Measurements from ENCODE around the gene TMEM237. TPM values are rescaled to one million over a fixed set of nuclear protein-coding genes. Genes with fewer than 3 reads are reported as not detected.

TMEM237 gene
- total RNA-seq, 1 experiment from 2014 or later, result 30.6 TPM

DNA sequence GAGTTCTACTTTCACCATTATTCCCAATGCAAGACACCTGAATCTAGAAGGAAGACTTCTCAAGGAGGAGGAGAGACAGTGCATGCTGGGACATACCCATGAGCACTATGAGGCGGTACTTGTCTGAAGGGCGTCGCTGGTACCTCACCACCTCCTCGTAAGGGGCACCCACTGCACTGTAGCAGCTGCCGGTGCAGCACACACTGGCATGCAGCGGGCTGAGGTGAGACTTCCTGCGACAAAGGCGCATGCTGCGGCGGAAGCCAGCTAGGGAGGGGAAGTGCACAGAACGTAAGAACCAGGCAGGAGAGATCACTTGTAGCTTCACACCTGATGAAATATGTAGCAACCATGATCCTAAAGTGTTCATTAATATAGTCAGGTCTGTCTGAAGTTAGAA lies 12.8 kb upstream of the TMEM237 start:
- H3K27me3 ChIP-seq (ENCODE audit: control insufficient read depth, insufficient read depth, low read length), result no peaks in the 10 kb centered on the region
- no TSS peak for BruUV-seq (replicated peaks)
- DNase-seq (ENCODE audit: low read depth, low spot score), result no peak
- H3K4me1 ChIP-seq (ENCODE audit: control insufficient read depth, insufficient read depth, low read length), result no peaks in the 10 kb centered on the region
- H3K4me3 ChIP-seq (ENCODE audit: low read depth in 2 of 2, low read length in 2 of 2), result no peak overlapping the region
- H3K36me3 ChIP-seq (ENCODE audit: control insufficient read depth, insufficient read depth, low read length), result no peaks in the 10 kb centered on the region
- H3K27ac ChIP-seq (ENCODE audit: low read length), result no peak overlapping the region
- intact Hi-C loops (cut with micrococcal nuclease; ENCODE audit: unreplicated experiment), result no loop called here
- TF ChIP-seq POLR2AphosphoS5 (IDR thresholded peaks at IDR 0.05; ENCODE audit: low read depth, low read length) (no peak), SIN3A (IDR thresholded peaks at IDR 0.05; ENCODE audit: borderline replicate concordance, insufficient read depth, low read depth, low read length) (no peak), TCF7L2 (IDR thresholded peaks at IDR 0.05; ENCODE audit: low read depth, low read length) (no peak)
- TF ChIP-seq, protein P1, sequence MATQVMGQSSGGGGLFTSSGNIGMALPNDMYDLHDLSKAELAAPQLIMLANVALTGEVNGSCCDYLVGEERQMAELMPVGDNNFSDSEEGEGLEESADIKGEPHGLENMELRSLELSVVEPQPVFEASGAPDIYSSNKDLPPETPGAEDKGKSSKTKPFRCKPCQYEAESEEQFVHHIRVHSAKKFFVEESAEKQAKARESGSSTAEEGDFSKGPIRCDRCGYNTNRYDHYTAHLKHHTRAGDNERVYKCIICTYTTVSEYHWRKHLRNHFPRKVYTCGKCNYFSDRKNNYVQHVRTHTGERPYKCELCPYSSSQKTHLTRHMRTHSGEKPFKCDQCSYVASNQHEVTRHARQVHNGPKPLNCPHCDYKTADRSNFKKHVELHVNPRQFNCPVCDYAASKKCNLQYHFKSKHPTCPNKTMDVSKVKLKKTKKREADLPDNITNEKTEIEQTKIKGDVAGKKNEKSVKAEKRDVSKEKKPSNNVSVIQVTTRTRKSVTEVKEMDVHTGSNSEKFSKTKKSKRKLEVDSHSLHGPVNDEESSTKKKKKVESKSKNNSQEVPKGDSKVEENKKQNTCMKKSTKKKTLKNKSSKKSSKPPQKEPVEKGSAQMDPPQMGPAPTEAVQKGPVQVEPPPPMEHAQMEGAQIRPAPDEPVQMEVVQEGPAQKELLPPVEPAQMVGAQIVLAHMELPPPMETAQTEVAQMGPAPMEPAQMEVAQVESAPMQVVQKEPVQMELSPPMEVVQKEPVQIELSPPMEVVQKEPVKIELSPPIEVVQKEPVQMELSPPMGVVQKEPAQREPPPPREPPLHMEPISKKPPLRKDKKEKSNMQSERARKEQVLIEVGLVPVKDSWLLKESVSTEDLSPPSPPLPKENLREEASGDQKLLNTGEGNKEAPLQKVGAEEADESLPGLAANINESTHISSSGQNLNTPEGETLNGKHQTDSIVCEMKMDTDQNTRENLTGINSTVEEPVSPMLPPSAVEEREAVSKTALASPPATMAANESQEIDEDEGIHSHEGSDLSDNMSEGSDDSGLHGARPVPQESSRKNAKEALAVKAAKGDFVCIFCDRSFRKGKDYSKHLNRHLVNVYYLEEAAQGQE (IDR thresholded peaks at IDR 0.05; ENCODE audit: insufficient read depth in 1 of 2, low read depth in 2 of 2, low read length in 1 of 2), result no peak
- TF ChIP-seq, protein P2, sequence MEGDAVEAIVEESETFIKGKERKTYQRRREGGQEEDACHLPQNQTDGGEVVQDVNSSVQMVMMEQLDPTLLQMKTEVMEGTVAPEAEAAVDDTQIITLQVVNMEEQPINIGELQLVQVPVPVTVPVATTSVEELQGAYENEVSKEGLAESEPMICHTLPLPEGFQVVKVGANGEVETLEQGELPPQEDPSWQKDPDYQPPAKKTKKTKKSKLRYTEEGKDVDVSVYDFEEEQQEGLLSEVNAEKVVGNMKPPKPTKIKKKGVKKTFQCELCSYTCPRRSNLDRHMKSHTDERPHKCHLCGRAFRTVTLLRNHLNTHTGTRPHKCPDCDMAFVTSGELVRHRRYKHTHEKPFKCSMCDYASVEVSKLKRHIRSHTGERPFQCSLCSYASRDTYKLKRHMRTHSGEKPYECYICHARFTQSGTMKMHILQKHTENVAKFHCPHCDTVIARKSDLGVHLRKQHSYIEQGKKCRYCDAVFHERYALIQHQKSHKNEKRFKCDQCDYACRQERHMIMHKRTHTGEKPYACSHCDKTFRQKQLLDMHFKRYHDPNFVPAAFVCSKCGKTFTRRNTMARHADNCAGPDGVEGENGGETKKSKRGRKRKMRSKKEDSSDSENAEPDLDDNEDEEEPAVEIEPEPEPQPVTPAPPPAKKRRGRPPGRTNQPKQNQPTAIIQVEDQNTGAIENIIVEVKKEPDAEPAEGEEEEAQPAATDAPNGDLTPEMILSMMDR (IDR thresholded peaks at IDR 0.05), result no peak
- CTCF ChIA-PET, result no interaction called here
- in situ Hi-C loops (cut with HindIII; ENCODE audit: low pct_unique_long_range_greater_than_20kb, low sequenced_read_pairs), result no loop called here
- no peak for ATAC-seq
- POLR2A ChIA-PET, result no interaction called here
- H3K9me3 ChIP-seq (ENCODE audit: control insufficient read depth, insufficient read depth, low read depth, low read length), result no peaks in the 10 kb centered on the region

DNA sequence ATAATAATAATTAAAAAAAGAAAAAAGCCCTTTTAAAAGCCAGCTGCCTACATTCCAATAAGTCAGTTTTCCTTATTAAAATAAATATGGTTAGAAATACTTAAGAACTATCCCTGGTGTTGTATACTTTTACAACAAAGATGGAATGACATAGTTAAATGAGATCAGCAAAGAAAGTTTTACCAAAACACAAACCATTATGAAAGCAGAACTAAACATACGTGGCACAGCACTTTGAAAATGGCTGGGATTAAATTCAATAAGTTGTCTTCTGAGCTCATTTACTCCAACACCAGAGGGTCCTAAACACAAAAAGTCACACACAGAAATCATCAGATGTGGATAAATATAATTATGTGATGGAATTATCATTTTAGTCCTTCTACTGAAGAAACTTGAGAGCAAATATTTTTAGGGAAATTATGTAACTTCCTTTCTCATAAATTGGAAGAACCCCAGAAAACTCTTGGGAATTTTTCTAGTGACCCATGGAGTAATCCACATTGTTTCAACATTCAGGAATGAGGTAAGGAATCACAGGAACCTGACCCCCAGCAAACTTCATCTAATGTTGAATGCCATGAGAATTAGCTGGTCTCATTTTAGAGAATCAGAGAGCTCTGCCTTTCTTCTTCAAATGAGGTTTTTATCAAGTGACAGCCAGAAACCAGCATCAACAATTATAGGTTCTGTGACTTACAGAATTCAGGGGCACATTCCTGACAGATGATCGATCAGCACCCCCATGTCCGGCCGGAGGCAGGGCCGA lies 11.5 kb upstream of the TMEM237 start:
- H3K4me3 ChIP-seq (ENCODE audit: low read depth in 2 of 2, low read length in 2 of 2), result no peak overlapping the region
- ChIA-PET CTCF (no interaction called here), POLR2A (no interaction called here)
- no TSS peak for BruUV-seq (replicated peaks)
- TF ChIP-seq TCF7L2 (IDR thresholded peaks at IDR 0.05; ENCODE audit: low read depth, low read length) (no peak), SIN3A (IDR thresholded peaks at IDR 0.05; ENCODE audit: borderline replicate concordance, insufficient read depth, low read depth, low read length) (no peak), POLR2AphosphoS5 (IDR thresholded peaks at IDR 0.05; ENCODE audit: low read depth, low read length) (no peak)
- TF ChIP-seq, protein P1 (IDR thresholded peaks at IDR 0.05; ENCODE audit: insufficient read depth in 1 of 2, low read depth in 2 of 2, low read length in 1 of 2), result no peak
- TF ChIP-seq, protein P2 (IDR thresholded peaks at IDR 0.05), result no peak
- DNase-seq (ENCODE audit: low read depth, low spot score), result no peak
- no peak for ATAC-seq
- no peaks in the 10 kb centered on the region for H3K36me3 ChIP-seq (ENCODE audit: control insufficient read depth, insufficient read depth, low read length)
- H3K27me3 ChIP-seq (ENCODE audit: control insufficient read depth, insufficient read depth, low read length), result peaks cover 2% of the 10 kb centered on the region; the same call in 1 of the 2 replicates
- H3K4me1 ChIP-seq (ENCODE audit: control insufficient read depth, insufficient read depth, low read length), result no peaks in the 10 kb centered on the region
- intact Hi-C loops (cut with micrococcal nuclease; ENCODE audit: unreplicated experiment) (no loop called here), in situ Hi-C loops (cut with HindIII; ENCODE audit: low pct_unique_long_range_greater_than_20kb, low sequenced_read_pairs) (no loop called here)
- H3K27ac ChIP-seq (ENCODE audit: low read length), result no peak overlapping the region
- no peaks in the 10 kb centered on the region for H3K9me3 ChIP-seq (ENCODE audit: control insufficient read depth, insufficient read depth, low read depth, low read length)

All from Panc1 (cell line).